Body of pancreas (tissue), 4 donors: ENCODE data around the gene KMT5C. TPM values are rescaled to one million over a fixed set of nuclear protein-coding genes. Genes with fewer than 3 reads are reported as not detected.

Experiments
- ATAC-seq: fragments of 150-250 bp; one replicate; pipeline ENCODE4 v1.9.1; 2016
- DNase-seq, 4 donors: peaks; one replicate each; pipeline ENCODE4 v3.0.0-alpha.2; 2019
- H3K27ac ChIP-seq, 4 donors: fragments of 200-600 bp; sonication (generic); 1 replicate in 3 of 4; 2 replicates in 1 of 4; pipeline versions ENCODE4 v1.5.1 to v1.6.1; 2016 to 2019; ENCODE audit warnings: mild to moderate bottlenecking in 1 of 4, mixed read lengths in 1 of 4, moderate library complexity in 1 of 4
- H3K27me3 ChIP-seq, 2 donors: fragments of 200-600 bp; sonication (generic); one replicate each; pipeline ENCODE4 v1.6.0; 2016; ENCODE audit warnings: mild to moderate bottlenecking in 1 of 2
- H3K36me3 ChIP-seq, 2 donors: fragments of 200-600 bp; sonication (generic); replicated peaks in 1 of 2; 2 replicates each; pipeline ENCODE4 v1.5.1; 2016; ENCODE audit warnings: low read depth in 2 of 2; ENCODE audit not compliant: insufficient read depth in 1 of 2
- H3K4me1 ChIP-seq: fragments of 200-600 bp; sonication (generic); one replicate; pipeline ENCODE4 v1.6.0; 2016
- H3K4me3 ChIP-seq, 2 donors: fragments of 200-600 bp; sonication (generic); 1 replicate in 1 of 2; 2 replicates in 1 of 2; pipeline ENCODE4 v1.5.1; 2016 to 2019
- H3K9me3 ChIP-seq, 3 donors: fragments of 200-600 bp; sonication (generic); 1 replicate in 2 of 3; 2 replicates in 1 of 3; pipeline ENCODE4 v1.5.1; 2016
- POLR2A ChIP-seq, 3 donors: fragments of 450-650 bp; IDR thresholded peaks; one replicate each; pipeline ENCODE4 v1.6.1; 2016; ENCODE audit warnings: antibody characterized with exemption in 3 of 3, mild to moderate bottlenecking in 2 of 3
- WGBS, 2 donors: methylation state at CpG; one replicate each; pipeline ENCODE4 v1.1.5; 2017; 5-methylcytosine and 5-hydroxymethylcytosine counted together
- intact Hi-C: fragments of 100-400 bp; cut with DNase I; formaldehyde crosslinking; loops from one replicate; pipeline ENCODE4 v1.15.1; 2023
- total RNA-seq, 2 donors: library from RNA; depleted of rRNA; stranded (reverse); fragments of >200 nt; gene quantifications; one replicate each; pipeline ENCODE4 v1.1.0, GENCODE V29; 2016
- TF ChIP-seq, protein P1 (sequence below), 7 experiments: fragments of 450-650 bp in 4 of 7; fragments of 200-600 bp in 3 of 7; sonication (generic) in 3 of 7; IDR thresholded peaks; one replicate each; pipeline ENCODE4 v1.5.1; 2016 to 2019; ENCODE audit warnings: antibody characterized with exemption in 7 of 7

KMT5C gene
- total RNA-seq, 2 donors from 2014 or later = 14.8 to 17.6 TPM

DNA sequence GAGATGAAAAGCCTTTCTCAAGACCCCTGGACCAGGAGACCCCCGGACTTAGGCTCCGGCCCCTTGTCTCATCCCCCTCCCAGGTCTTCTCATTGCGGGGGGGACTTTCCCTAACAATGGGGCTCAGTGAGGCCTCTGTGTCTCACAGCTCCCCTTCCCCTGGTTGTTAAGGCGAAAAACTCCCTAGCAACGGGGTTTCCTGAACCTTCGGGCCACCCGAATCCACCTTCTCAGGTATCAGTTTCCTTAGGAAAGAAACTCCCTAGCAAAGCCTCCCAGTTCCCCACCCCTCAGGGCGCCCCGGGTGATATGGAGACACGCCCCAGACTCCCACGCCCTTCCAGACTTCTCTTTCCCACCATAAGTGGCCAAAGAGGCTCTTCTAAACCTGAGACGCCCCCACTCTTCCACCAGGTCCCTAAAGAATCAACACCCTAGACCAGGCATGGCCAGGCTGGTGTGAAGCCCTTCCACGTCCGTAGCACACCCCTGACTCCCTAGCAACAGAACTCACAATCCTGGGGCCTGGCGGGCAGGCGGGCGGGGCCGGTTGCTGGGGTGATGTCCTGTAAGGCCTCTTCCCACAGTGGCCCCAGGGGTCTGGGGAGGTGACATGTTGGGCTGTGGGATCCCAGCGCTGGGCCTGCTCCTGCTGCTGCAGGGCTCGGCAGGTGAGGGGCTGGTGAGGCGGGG, 36.7 kb downstream of the KMT5C start, which contains the start of gene TMEM190:
TSS of gene TMEM190 (plus strand) at position 586 of the 693 bp plus-strand sequence. CDS start at position 614, 28 bp downstream.
- H3K27me3 ChIP-seq = peaks cover 0 to 19% of the 10 kb centered on the region in 2 donors
- no peak for DNase-seq
- H3K4me3 ChIP-seq = no peak within 1 kb of the TSS
- no peaks in the 10 kb centered on the region for H3K36me3 ChIP-seq
- H3K4me1 ChIP-seq = peaks cover 14% of the 10 kb centered on the region
- no peaks in the 10 kb centered on the region for H3K9me3 ChIP-seq
- H3K27ac ChIP-seq = no peak within 1 kb of the TSS
- no peak for ATAC-seq
- intact Hi-C loops = no loop called here
- WGBS, 2 donors = 16 to 17% methylated on average over 11 to 16 of the region's 21 CpGs
- TF ChIP-seq POLR2A (IDR thresholded peaks at IDR 0.05) = no peak
- TF ChIP-seq, protein P1, sequence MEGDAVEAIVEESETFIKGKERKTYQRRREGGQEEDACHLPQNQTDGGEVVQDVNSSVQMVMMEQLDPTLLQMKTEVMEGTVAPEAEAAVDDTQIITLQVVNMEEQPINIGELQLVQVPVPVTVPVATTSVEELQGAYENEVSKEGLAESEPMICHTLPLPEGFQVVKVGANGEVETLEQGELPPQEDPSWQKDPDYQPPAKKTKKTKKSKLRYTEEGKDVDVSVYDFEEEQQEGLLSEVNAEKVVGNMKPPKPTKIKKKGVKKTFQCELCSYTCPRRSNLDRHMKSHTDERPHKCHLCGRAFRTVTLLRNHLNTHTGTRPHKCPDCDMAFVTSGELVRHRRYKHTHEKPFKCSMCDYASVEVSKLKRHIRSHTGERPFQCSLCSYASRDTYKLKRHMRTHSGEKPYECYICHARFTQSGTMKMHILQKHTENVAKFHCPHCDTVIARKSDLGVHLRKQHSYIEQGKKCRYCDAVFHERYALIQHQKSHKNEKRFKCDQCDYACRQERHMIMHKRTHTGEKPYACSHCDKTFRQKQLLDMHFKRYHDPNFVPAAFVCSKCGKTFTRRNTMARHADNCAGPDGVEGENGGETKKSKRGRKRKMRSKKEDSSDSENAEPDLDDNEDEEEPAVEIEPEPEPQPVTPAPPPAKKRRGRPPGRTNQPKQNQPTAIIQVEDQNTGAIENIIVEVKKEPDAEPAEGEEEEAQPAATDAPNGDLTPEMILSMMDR (IDR thresholded peaks at IDR 0.05) = no peak

DNA sequence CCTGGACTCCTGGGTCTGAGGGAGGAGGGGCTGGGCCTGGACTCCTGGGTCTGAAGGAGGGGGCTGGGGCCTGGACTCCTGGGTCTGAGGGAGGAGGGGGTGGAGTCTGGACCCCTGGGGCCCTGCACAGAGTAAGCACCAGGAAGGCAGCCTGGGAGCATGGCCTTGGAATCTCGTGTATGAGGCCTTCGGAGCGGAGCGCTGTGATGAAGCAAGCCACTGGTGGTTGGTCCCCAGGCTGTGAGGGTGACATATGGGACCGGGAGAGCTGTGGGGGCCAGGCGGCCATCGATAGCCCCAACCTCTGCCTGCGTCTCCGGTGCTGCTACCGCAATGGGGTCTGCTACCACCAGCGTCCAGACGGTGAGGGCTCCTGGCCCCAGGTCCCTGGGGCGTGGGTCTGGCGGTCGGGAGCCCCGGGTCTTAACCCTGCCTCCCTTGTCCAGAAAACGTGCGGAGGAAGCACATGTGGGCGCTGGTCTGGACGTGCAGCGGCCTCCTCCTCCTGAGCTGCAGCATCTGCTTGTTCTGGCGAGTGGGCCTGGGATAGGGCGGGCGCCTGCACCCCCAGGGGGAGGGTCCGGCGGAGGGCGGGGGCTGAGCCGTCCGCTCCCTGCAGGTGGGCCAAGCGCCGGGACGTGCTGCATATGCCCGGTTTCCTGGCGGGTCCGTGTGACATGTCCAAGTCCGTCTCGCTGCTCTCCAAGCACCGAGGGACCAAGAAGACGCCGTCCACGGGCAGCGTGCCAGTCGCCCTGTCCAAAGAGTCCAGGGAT, 37.9 kb downstream of the KMT5C start:
- DNase-seq (no peak), ATAC-seq (no peak)
- peaks cover 0 to 14% of the 10 kb centered on the region in 2 donors for H3K27me3 ChIP-seq
- TF ChIP-seq POLR2A (IDR thresholded peaks at IDR 0.05) = no peak
- TF ChIP-seq, protein P1 (IDR thresholded peaks at IDR 0.05) = no peak
- no peaks in the 10 kb centered on the region for H3K9me3 ChIP-seq
- WGBS, 2 donors = 27 to 29% methylated on average over 17 to 43 of the region's 43 CpGs
- intact Hi-C loops = no loop called here
- no peak overlapping the region for H3K27ac ChIP-seq
- H3K4me1 ChIP-seq = peaks cover 22% of the 10 kb centered on the region
- H3K4me3 ChIP-seq = no peak overlapping the region
- H3K36me3 ChIP-seq = no peaks in the 10 kb centered on the region

DNA sequence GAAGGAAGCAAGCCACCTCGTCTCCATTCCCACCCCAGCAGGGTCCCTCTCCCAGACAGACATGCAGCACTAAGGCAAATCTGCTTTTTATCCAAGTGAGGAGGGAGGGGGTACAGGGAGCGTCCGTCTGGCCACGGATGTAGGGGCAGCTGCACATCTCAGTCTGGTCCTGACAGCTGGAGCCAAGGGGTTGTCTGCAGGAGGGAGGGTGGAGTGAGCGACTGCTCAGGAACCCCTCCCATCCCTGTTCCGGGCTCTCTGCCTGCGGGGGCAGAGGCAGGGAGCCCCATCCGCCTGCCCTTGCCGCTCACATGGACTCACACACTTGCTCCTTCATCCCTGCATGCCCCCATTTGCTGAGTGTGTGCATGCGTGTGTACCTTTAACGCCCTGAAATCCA, 39.5 kb downstream of the KMT5C start:
- H3K36me3 ChIP-seq = no peaks in the 10 kb centered on the region
- H3K27me3 ChIP-seq = peaks cover 0 to under 1% of the 10 kb centered on the region in 2 donors
- ATAC-seq (no peak), DNase-seq (no peak)
- WGBS, 2 donors = 73 to 85% methylated on average over 10 to 11 of the region's 11 CpGs
- H3K9me3 ChIP-seq = no peaks in the 10 kb centered on the region
- H3K27ac ChIP-seq = no peak overlapping the region
- H3K4me1 ChIP-seq = peaks cover 23% of the 10 kb centered on the region
- no peak for TF ChIP-seq POLR2A (IDR thresholded peaks at IDR 0.05)
- TF ChIP-seq, protein P1 (IDR thresholded peaks at IDR 0.05) = no peak
- intact Hi-C loops = no loop called here
- H3K4me3 ChIP-seq = no peak overlapping the region

DNA sequence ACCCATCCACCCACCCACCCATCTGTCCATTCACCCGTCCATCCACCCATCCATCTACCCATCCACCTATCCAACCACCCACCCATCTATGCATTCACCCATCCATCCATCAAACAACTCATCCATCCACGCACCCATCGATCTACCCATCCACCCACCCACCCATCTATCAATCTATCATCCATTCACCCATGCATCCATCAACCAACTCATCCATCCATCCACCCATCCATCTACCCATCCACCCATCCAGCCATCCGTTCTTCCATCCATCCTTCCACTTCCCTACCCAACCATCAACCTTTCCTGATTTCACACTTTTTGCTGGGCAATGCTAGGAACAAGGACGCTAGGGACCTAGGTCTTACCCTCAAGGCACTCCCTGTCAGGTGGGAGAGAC, 42.3 kb downstream of the KMT5C start:
- Histone ChIP-seq H3K4me1 (peaks cover 33% of the 10 kb centered on the region), H3K27me3 (no peaks in the 10 kb centered on the region), H3K4me3 (no peak overlapping the region), H3K27ac (no peak overlapping the region), H3K9me3 (no peaks in the 10 kb centered on the region), H3K36me3 (no peaks in the 10 kb centered on the region)
- ATAC-seq (no peak), DNase-seq (no peak)
- intact Hi-C loops = loop anchor here (10.0 kb wide), 1 partner anchor 77 kb away; no protein-coding TSS in a partner anchor
- TF ChIP-seq POLR2A (IDR thresholded peaks at IDR 0.05) = no peak
- TF ChIP-seq, protein P1 (IDR thresholded peaks at IDR 0.05) = no peak
- WGBS, 2 donors = 100% methylated on average over 5 of the region's 5 CpGs
